Memory B cell (primary cell): Measurements from ENCODE around the gene ADAMTS7.
"Not testable (repeated sequence)": the region's sequence is repeated elsewhere in the genome, so short reads cannot be mapped to it uniquely, and the experiment has no call there.

Experiments used
- ATAC-seq: fragments of 150-1000 bp; cut with Tn5 transposase; 2 replicates; pipeline ENCODE4 v1.10.0; 2021; ENCODE audit warnings: low read depth, mild to moderate bottlenecking, moderate library complexity
- DNase-seq, 2 donors: peaks; one replicate each; pipeline ENCODE4 v3.0.0; 2022; ENCODE audit warnings: low spot score in 2 of 2
- H3K27ac Mint-ChIP-seq: one replicate; pipeline ENCODE4 v1.8.0; 2022; ENCODE audit warnings: mild to moderate bottlenecking, moderate library complexity, mixed read lengths
- H3K27me3 Mint-ChIP-seq: one replicate; pipeline ENCODE4 v1.8.0; 2022; ENCODE audit warnings: mixed read lengths
- H3K36me3 Mint-ChIP-seq: one replicate; pipeline ENCODE4 v1.8.0; 2022; ENCODE audit warnings: mild to moderate bottlenecking, mixed read lengths
- H3K4me1 Mint-ChIP-seq: one replicate; pipeline ENCODE4 v1.8.0; 2022; ENCODE audit warnings: mixed read lengths
- H3K4me3 Mint-ChIP-seq: one replicate; pipeline ENCODE4 v1.8.0; 2022; ENCODE audit warnings: mild to moderate bottlenecking, moderate library complexity, mixed read lengths
- H3K9me3 Mint-ChIP-seq: one replicate; pipeline ENCODE4 v1.8.0; 2022; ENCODE audit warnings: mixed read lengths

ADAMTS7 gene

DNA sequence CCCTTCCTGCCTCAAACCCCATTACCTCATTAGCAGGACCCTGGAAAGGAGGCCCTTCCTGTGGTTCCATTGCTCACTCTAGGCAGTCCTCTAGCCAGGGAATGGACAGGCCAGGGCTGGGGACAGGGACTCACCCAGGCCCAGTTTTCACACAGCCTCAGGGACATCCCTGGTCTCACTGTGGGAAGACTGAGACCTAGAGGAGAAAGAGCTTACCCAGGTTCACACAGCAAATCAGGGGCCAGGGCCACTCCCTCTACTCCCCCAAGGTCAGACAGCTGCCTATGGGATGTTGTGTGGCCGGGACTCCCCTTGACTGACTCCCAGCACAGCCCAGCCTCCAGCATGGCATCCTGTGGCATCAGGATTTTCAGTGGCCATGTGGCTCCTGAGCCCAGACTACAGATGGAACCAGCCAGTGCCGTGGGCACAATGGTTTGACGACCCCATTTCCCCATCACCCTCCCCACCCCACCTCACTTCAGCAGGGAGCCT lies 49.3 kb downstream of the ADAMTS7 start:
- ATAC-seq (no peak), DNase-seq (peak in 1 of 2 donors; percentile 27)
- Mint-ChIP-seq H3K36me3 (no peaks in the 10 kb centered on the region), H3K4me1 (peaks cover 37% of the 10 kb centered on the region), H3K27me3 (peaks cover 2% of the 10 kb centered on the region), H3K27ac (peak overlapping the region; percentile 90), H3K9me3 (no peaks in the 10 kb centered on the region), H3K4me3 (peak overlapping the region; percentile 56)

GRCh38 chr15:78761475-78761874 lies 49.8 kb downstream of the ADAMTS7 start:
- ATAC-seq (peak; percentile 58), DNase-seq (peak; percentile 52 to 72)
- Mint-ChIP-seq H3K4me1 (peaks cover 40% of the 10 kb centered on the region), H3K27ac (peak overlapping the region; percentile 90), H3K4me3 (peak overlapping the region; percentile 56)
- H3K36me3 Mint-ChIP-seq, H3K27me3 Mint-ChIP-seq, H3K9me3 Mint-ChIP-seq: not testable (repeated sequence)

- no peaks in the 10 kb centered on the region for H3K27me3 Mint-ChIP-seq
- H3K4me3 Mint-ChIP-seq, result peak overlapping the region; percentile 56
- H3K27ac Mint-ChIP-seq, result peak overlapping the region; percentile 90
- H3K36me3 Mint-ChIP-seq, result no peaks in the 10 kb centered on the region
- H3K4me1 Mint-ChIP-seq, result peaks cover 42% of the 10 kb centered on the region
- ATAC-seq (no peak), DNase-seq (no peak)
- H3K9me3 Mint-ChIP-seq, result no peaks in the 10 kb centered on the region
Observed at GRCh38 chr15:78761020-78761419, 50.2 kb downstream of the ADAMTS7 start.

DNA sequence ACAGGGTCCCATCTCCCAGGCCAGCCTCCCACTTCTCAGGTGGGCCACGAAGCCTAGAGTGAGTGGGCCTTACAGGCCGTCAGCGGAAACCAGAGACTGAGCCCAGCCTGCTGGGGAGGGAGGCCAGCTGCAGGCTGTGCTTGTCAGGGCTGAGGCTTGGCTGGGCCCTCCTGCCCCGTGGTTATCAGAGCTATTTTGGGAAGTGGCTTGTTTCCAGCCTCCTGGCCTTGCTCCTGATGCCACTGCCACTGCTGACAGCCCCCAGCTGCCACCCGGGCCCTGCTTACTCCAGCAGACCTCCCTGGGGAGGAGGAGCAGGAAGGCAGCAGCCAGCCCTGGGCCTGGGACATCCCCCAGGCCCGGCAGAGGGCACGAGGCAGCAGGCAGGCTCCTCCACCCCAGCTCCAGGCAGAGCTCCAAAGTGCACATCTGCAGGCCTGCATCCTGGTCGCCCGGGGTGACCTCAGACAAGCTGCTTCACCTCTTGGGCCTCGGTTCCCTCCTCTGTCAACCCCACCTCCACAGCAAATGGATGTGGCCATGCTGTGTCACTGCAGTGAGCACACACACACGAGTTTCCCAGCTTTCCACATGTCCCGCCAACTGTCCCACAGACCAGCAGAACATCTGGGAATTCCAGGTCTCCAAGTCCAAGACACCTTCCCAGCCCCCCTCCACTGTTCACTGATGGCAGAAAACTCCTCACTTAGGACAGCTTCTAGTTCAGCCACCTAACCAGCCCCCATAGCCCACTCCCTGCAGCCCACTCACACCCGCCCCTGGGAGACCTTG lies 51.0 kb downstream of the ADAMTS7 start:
- not testable (repeated sequence) for H3K36me3 Mint-ChIP-seq, H3K27me3 Mint-ChIP-seq, ATAC-seq, H3K9me3 Mint-ChIP-seq
- Mint-ChIP-seq H3K4me3 (peak overlapping the region; percentile 29), H3K27ac (peak overlapping the region; percentile 31), H3K4me1 (peaks cover 44% of the 10 kb centered on the region)
- DNase-seq, result peak in 1 of 2 donors; percentile 24

DNA sequence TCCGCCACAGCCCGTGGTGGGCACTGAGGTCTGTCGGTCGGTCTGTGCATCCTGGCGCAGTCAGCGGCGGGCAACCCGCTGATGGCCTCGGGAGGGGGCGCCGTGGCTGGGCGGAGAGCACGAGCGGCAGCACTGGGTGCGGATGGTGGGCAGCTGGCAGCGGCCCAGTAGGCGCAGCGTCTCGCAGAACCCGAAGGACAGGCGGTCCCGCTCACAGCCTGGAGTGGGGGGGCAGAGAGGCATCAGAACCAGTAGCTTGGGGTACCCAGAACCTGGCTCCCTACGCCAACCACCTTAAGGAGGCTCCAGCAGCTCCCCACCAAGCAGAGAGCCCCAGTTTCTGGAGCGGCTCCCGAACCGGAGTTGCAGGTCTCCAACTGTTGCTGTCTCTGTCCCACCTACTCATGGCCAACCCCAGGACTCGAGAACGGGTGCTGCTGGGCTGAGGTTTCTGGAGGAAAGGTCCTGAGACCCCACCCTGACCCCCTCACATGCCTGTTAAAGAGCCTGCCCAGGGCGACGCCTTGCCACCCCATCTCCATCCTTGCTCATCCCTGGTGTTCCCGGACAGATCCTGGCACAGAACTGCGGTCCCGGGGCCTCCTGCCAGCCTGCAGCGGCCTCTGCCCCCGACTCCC lies 51.8 kb downstream of the ADAMTS7 start:
- H3K27ac Mint-ChIP-seq, result peak overlapping the region; percentile 31
- DNase-seq, H3K9me3 Mint-ChIP-seq, H3K27me3 Mint-ChIP-seq, ATAC-seq, H3K36me3 Mint-ChIP-seq, H3K4me3 Mint-ChIP-seq: not testable (repeated sequence)
- peaks cover 44% of the 10 kb centered on the region for H3K4me1 Mint-ChIP-seq

DNA sequence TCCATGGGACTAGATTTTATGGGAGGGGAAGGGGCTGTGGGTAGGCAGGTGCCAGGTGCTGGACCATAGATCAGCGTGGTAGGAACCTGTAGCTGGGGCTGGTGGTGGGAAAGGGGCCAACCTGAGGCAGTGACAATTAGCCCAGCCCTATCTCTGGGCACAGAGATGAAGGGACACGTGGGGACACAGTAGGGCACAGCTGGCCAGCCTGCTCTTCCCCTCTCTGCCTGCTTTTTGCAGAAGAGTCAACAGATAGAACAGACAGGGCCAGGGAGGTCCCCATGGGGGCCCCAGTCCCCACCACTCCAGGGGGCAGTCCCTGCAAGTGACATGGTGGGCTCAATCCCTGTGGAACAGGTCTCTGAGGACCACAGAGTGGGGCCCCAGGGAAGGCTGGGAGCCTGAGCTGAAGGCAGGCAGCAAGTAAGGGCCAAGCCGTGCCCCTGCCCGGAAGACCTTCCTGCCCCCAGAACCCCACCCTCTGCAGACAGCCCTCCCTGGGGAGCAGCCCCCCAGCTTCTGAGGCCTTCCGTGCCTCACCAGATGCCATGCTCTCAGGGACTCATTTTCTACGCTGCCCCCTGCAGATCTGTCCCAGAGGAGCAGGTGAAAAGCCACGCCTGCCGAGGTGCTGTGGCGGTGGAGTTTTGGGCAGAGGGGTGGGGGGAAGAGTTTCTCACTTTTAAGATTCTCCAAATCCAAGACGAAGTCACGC lies 52.6 kb downstream of the ADAMTS7 start:
- Mint-ChIP-seq H3K4me1 (peaks cover 41% of the 10 kb centered on the region), H3K4me3 (peak overlapping the region; percentile 43)

DNA sequence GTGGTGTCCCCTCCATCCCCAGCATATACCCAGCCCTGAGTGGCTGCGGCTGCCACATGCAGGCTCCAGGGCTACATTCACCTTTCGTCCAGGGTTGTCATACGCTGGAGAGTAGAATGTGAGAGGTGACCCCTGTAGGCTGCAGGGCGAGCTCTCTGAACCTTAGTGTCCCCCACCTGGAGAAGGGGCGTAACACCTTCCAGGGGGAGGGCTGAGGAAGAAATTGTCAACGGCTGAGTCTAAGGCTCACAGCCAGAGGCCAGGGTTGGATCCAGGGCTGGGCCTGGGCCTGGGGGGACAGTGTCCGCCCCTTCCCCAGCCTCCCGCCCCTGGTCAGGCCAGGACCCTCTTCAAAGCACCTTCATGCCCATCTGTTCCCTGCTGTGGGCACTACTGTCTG lies 53.2 kb downstream of the ADAMTS7 start:
- not testable (repeated sequence) for H3K27me3 Mint-ChIP-seq

More for the DNA sequence above, 52.6 kb downstream of the ADAMTS7 start:
- DNase-seq, H3K27me3 Mint-ChIP-seq, H3K36me3 Mint-ChIP-seq, H3K9me3 Mint-ChIP-seq, ATAC-seq: not testable (repeated sequence)
- H3K27ac Mint-ChIP-seq, result peak overlapping the region; percentile 31

GRCh38 chr15:78757636-78757905 lies 53.7 kb downstream of the ADAMTS7 start:
- Mint-ChIP-seq H3K4me1 (peaks cover 36% of the 10 kb centered on the region), H3K27me3 (no peaks in the 10 kb centered on the region), H3K36me3 (no peaks in the 10 kb centered on the region), H3K4me3 (peak overlapping the region; percentile 61), H3K9me3 (no peaks in the 10 kb centered on the region), H3K27ac (peak overlapping the region; percentile 96)
- DNase-seq, result no peak
- ATAC-seq, result no peak

More for the DNA sequence above, 53.2 kb downstream of the ADAMTS7 start:
- not testable (repeated sequence) for ATAC-seq, H3K9me3 Mint-ChIP-seq, DNase-seq, H3K36me3 Mint-ChIP-seq, H3K4me3 Mint-ChIP-seq
- Mint-ChIP-seq H3K27ac (peak overlapping the region; percentile 96), H3K4me1 (peaks cover 36% of the 10 kb centered on the region)

GRCh38 chr15:78756781-78757635 lies 54.3 kb downstream of the ADAMTS7 start:
- H3K4me1 Mint-ChIP-seq, result peaks cover 35% of the 10 kb centered on the region
- peak; percentile 69 to 78 for DNase-seq
- peak overlapping the region; percentile 96 for H3K27ac Mint-ChIP-seq
- ATAC-seq, result peak; percentile 71
- not testable (repeated sequence) for H3K36me3 Mint-ChIP-seq, H3K27me3 Mint-ChIP-seq, H3K9me3 Mint-ChIP-seq
- H3K4me3 Mint-ChIP-seq, result peak overlapping the region; percentile 61

DNA sequence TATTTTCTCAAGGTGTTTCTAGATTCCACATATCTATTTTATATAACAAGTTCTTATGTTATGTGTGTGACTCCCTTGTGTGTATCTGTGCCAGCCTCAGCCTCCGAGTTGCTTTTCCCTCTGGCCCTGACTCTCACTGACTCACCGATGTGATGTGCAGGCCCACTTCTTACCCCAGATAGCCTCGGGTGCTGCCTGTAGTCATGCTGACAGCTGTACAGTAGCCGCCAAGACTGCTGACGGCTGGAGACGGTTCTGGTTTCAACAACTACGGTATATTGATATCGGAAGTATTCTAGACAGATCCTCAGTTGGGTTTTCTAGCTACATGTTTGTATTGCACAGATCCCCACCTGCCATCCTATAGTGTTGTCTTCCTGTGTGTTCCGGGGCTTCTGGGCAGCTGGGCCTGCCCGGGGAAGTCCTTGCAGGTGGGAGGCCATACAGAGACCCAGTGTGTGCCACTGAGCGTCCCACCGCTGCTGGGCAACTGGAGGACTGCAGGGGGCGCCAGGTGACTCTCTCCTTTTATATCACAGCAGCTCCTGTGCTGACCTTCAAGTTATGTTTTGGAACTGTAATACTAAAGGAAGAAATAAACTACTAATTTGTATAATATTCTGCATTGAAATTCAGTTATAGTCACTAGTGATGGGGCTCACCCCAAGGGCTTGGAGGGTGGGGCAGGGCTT lies 55.2 kb downstream of the ADAMTS7 start:
- Mint-ChIP-seq H3K4me1 (peaks cover 27% of the 10 kb centered on the region), H3K27ac (peak overlapping the region; percentile 96), H3K4me3 (peak overlapping the region; percentile 5)
- ATAC-seq, result peak; percentile 16
- H3K9me3 Mint-ChIP-seq, DNase-seq, H3K36me3 Mint-ChIP-seq, H3K27me3 Mint-ChIP-seq: not testable (repeated sequence)

DNA sequence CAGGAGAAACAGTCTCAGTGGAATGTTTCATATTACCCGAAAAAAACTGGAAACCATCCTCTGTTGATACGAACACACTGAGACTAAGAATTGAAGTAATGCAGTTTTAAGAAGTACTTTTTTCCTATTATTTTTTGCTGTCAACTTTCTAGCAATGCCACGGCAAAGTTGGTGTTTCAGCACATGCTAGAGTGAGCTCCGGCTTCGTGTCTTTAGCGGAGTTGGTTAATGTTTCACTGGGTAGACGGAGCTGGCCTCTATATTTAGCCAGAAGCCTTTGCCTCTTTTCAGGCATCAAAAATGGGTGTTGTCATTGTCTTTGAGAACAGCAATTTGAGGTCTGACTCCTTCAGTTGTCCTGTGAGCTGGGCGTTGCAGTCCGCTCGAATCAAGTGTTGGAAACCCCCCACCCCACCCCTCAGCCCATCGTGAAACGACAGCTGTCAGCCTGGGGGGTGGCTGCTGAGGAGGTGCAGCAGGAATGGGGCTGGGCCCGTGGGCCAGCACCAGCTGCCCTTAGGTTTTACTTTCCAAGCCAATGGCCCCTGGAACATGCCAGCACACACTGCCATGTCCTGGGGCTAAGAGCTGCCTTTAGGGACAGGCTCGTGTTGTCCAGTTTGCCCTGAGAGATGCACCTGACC lies 56.5 kb downstream of the ADAMTS7 start:
- not testable (repeated sequence) for H3K27ac Mint-ChIP-seq, DNase-seq, ATAC-seq, H3K9me3 Mint-ChIP-seq, H3K27me3 Mint-ChIP-seq, H3K4me3 Mint-ChIP-seq, H3K36me3 Mint-ChIP-seq
- peaks cover 20% of the 10 kb centered on the region for H3K4me1 Mint-ChIP-seq

DNA sequence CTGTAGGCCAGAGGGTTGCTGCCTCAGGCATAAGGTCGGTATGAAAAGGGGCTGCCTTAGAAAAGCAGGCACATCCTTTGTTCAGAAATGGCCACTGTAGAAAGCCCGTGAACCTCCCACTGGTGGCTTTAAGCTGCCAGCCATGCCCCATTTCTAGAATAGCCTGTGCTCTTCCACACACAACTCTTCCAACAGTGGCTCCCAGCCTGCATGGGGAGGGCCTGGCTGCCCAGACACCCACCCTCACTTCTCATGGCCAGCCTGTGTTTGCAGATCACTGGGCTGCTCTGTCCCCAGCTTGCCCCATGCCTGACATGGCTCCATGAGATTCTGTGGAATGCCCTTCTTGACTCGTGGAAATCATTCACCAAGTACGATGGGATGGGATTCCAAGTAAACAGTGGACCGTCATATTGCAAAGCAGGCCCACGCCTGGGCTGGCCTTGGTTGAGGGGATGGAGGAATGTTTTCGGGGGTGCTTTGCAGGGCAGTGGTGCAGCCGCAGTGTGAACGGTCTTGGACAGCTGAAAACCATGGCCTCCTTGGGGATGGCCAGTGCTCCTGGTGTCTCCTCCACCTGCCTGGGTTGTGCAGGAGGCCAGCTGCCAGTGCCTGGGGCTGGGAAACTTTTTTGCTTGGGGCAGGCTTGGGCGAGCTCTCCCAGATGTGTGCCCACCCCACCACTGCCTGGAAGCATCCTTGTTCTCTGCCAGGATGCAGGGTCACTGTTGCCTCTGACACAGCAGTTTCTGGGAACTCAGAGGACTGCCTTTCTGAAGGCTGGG lies 57.3 kb downstream of the ADAMTS7 start:
- H3K27me3 Mint-ChIP-seq, H3K36me3 Mint-ChIP-seq, H3K4me3 Mint-ChIP-seq, ATAC-seq, DNase-seq, H3K9me3 Mint-ChIP-seq: not testable (repeated sequence)
- Mint-ChIP-seq H3K4me1 (peaks cover 19% of the 10 kb centered on the region), H3K27ac (peak overlapping the region; percentile 31)
